ENCODE results near the gene NBAS.

Gene NBAS

DNA sequence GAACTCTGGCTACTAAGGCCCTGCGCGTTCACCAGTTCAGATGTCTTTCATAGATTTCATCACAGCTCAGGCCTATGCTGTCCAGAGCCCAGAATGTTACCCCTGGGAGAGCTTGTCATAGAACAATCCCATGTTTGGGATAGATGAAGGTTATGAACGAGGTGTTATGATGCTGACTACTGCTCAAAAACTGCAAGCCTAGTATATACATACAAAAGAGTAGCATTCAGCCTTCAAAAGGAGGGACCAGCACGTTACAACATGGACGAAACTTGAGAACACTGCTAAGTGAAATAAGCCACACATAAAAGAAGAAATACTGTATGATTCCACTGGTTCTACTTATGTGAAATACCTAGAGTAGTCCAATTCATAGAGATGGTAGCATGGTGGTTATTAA, 401.9 kb downstream of the NBAS start:
- ChIA-PET CTCF (interaction anchor here (0.6 to 1.7 kb wide), 4 partner anchors 9 to 377 kb away, joined by 3 to 8 read pairs (median 4); no protein-coding TSS in a partner anchor), POLR2A (no interaction called here)
- H3K4me1 ChIP-seq (ENCODE audit: control insufficient read depth, insufficient read depth, low read length): no peaks in the 10 kb centered on the region
- H3K9me3 ChIP-seq (ENCODE audit: control insufficient read depth, insufficient read depth, low read depth, low read length): no peaks in the 10 kb centered on the region
- no peaks in the 10 kb centered on the region for H3K36me3 ChIP-seq (ENCODE audit: control insufficient read depth in 2 of 2, insufficient read depth in 1 of 2, low read length in 2 of 2)
- H3K27ac ChIP-seq (ENCODE audit: extremely low read depth, low read depth, low read length): no peak overlapping the region
- H3K4me3 ChIP-seq (ENCODE audit: low read depth, low read length): no peak overlapping the region
- no peak for TF ChIP-seq ZNF548 (tag by site-specific recombination; IDR thresholded peaks at IDR 0.05)
- no peak for TF ChIP-seq ZNF10 (tag by site-specific recombination; IDR thresholded peaks at IDR 0.05)
- TF ChIP-seq, protein P1, sequence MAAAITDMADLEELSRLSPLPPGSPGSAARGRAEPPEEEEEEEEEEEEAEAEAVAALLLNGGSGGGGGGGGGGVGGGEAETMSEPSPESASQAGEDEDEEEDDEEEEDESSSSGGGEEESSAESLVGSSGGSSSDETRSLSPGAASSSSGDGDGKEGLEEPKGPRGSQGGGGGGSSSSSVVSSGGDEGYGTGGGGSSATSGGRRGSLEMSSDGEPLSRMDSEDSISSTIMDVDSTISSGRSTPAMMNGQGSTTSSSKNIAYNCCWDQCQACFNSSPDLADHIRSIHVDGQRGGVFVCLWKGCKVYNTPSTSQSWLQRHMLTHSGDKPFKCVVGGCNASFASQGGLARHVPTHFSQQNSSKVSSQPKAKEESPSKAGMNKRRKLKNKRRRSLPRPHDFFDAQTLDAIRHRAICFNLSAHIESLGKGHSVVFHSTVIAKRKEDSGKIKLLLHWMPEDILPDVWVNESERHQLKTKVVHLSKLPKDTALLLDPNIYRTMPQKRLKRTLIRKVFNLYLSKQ (tag by site-specific recombination; IDR thresholded peaks at IDR 0.05; ENCODE audit: borderline replicate concordance): no peak
- TF ChIP-seq, protein P2, sequence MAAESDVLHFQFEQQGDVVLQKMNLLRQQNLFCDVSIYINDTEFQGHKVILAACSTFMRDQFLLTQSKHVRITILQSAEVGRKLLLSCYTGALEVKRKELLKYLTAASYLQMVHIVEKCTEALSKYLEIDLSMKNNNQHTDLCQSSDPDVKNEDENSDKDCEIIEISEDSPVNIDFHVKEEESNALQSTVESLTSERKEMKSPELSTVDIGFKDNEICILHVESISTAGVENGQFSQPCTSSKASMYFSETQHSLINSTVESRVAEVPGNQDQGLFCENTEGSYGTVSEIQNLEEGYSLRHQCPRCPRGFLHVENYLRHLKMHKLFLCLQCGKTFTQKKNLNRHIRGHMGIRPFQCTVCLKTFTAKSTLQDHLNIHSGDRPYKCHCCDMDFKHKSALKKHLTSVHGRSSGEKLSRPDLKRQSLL (tag by site-specific recombination; IDR thresholded peaks at IDR 0.05): no peak
- no peak for TF ChIP-seq ZNF23 (tag by site-specific recombination; IDR thresholded peaks at IDR 0.05; ENCODE audit: borderline replicate concordance)
- no peak for TF ChIP-seq ZNF146 (tag by site-specific recombination; IDR thresholded peaks at IDR 0.05)
- no peak for TF ChIP-seq ZXDB (tag by site-specific recombination; IDR thresholded peaks at IDR 0.05)
- TF ChIP-seq ZIC2 (tag by site-specific recombination; IDR thresholded peaks at IDR 0.05): no peak
- no peak for TF ChIP-seq ZNF621 (tag by site-specific recombination; IDR thresholded peaks at IDR 0.05)
- no peak for TF ChIP-seq GLI4 (tag by site-specific recombination; IDR thresholded peaks at IDR 0.05)
- TF ChIP-seq ZBTB8A (tag by site-specific recombination; IDR thresholded peaks at IDR 0.05): no peak
- TF ChIP-seq, protein P3, sequence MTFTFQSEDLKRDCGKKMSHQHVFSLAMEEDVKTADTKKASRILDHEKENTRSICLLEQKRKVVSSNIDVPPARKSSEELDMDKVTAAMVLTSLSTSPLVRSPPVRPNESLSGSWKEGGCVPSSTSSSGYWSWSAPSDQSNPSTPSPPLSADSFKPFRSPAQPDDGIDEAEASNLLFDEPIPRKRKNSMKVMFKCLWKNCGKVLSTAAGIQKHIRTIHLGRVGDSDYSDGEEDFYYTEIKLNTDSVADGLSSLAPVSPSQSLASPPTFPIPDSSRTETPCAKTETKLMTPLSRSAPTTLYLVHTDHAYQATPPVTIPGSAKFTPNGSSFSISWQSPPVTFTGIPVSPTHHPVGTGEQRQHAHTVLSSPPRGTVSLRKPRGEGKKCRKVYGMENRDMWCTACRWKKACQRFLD (tag by site-specific recombination; IDR thresholded peaks at IDR 0.05): no peak

DNA sequence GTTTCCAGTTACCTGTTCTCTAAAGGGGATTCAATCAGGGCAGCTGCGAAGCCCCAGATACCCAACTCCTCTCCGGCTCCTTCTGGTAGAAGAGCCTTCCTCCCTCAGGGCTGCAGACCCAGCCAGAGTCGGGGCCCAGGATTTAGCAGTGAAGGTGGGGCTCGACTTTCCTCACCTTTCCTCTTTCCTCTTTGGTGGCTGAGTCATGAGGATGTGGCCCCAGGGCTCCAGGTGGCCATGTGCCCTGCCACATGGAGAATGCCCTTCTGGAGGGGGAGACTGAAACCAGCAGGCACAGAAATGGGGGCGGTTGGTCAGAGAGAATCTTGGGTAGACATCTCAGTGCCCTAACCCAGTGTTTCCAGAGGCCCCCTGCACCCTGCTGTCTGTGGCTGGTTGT, 402.6 kb downstream of the NBAS start:
- ChIA-PET CTCF (interaction anchor here (1.7 kb wide), 1 partner anchor 10 kb away, joined by 8 read pairs; no protein-coding TSS in a partner anchor), POLR2A (no interaction called here)
- H3K36me3 ChIP-seq (ENCODE audit: control insufficient read depth in 2 of 2, insufficient read depth in 1 of 2, low read length in 2 of 2): no peaks in the 10 kb centered on the region
- H3K27ac ChIP-seq (ENCODE audit: extremely low read depth, low read depth, low read length): no peak overlapping the region
- H3K9me3 ChIP-seq (ENCODE audit: control insufficient read depth, insufficient read depth, low read depth, low read length): no peaks in the 10 kb centered on the region
- no peaks in the 10 kb centered on the region for H3K4me1 ChIP-seq (ENCODE audit: control insufficient read depth, insufficient read depth, low read length)
- no peak overlapping the region for H3K4me3 ChIP-seq (ENCODE audit: low read depth, low read length)
- TF ChIP-seq ZNF169 (tag by site-specific recombination; IDR thresholded peaks at IDR 0.05) (no peak), ZNF423 (tag by site-specific recombination; IDR thresholded peaks at IDR 0.05) (no peak), ZNF549 (tag by site-specific recombination; IDR thresholded peaks at IDR 0.05) (no peak), ZNF544 (tag by site-specific recombination; IDR thresholded peaks at IDR 0.05) (no peak), ZNF404 (tag by site-specific recombination; IDR thresholded peaks at IDR 0.05) (no peak), KLF8 (tag by site-specific recombination; IDR thresholded peaks at IDR 0.05) (no peak), ZSCAN16 (tag by site-specific recombination; IDR thresholded peaks at IDR 0.05) (no peak), ZNF133 (tag by site-specific recombination; IDR thresholded peaks at IDR 0.05) (no peak), ZNF292 (tag by site-specific recombination; IDR thresholded peaks at IDR 0.05; ENCODE audit: borderline replicate concordance, low read depth) (no peak), ZNF514 (tag by site-specific recombination; IDR thresholded peaks at IDR 0.05) (no peak), SALL2 (tag by site-specific recombination; IDR thresholded peaks at IDR 0.05; ENCODE audit: borderline replicate concordance) (no peak), ZNF114 (tag by site-specific recombination; IDR thresholded peaks at IDR 0.05) (no peak), BCL11A (tag by site-specific recombination; IDR thresholded peaks at IDR 0.05; ENCODE audit: low read depth) (no peak)
- TF ChIP-seq, protein P4, sequence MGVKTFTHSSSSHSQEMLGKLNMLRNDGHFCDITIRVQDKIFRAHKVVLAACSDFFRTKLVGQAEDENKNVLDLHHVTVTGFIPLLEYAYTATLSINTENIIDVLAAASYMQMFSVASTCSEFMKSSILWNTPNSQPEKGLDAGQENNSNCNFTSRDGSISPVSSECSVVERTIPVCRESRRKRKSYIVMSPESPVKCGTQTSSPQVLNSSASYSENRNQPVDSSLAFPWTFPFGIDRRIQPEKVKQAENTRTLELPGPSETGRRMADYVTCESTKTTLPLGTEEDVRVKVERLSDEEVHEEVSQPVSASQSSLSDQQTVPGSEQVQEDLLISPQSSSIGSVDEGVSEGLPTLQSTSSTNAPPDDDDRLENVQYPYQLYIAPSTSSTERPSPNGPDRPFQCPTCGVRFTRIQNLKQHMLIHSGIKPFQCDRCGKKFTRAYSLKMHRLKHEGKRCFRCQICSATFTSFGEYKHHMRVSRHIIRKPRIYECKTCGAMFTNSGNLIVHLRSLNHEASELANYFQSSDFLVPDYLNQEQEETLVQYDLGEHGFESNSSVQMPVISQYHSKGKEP (tag by site-specific recombination; IDR thresholded peaks at IDR 0.05): no peak
- TF ChIP-seq, protein P5, sequence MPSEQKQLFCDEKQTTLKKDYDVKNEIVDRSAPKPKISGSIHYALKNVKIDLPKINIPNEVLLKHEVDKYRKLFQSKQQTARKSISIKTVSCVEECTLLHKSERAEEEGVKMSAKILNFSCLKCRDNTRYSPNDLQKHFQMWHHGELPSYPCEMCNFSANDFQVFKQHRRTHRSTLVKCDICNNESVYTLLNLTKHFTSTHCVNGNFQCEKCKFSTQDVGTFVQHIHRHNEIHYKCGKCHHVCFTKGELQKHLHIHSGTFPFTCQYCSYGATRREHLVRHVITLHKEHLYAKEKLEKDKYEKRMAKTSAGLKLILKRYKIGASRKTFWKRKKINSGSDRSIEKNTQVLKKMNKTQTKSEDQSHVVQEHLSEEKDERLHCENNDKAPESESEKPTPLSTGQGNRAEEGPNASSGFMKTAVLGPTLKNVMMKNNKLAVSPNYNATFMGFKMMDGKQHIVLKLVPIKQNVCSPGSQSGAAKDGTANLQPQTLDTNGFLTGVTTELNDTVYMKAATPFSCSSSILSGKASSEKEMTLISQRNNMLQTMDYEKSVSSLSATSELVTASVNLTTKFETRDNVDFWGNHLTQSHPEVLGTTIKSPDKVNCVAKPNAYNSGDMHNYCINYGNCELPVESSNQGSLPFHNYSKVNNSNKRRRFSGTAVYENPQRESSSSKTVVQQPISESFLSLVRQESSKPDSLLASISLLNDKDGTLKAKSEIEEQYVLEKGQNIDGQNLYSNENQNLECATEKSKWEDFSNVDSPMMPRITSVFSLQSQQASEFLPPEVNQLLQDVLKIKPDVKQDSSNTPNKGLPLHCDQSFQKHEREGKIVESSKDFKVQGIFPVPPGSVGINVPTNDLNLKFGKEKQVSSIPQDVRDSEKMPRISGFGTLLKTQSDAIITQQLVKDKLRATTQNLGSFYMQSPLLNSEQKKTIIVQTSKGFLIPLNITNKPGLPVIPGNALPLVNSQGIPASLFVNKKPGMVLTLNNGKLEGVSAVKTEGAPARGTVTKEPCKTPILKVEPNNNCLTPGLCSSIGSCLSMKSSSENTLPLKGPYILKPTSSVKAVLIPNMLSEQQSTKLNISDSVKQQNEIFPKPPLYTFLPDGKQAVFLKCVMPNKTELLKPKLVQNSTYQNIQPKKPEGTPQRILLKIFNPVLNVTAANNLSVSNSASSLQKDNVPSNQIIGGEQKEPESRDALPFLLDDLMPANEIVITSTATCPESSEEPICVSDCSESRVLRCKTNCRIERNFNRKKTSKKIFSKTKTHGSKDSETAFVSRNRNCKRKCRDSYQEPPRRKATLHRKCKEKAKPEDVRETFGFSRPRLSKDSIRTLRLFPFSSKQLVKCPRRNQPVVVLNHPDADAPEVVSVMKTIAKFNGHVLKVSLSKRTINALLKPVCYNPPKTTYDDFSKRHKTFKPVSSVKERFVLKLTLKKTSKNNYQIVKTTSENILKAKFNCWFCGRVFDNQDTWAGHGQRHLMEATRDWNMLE (tag by site-specific recombination; conservative IDR thresholded peaks at IDR 0.05; ENCODE audit: low read depth): no peak
